SU-DHL-6 (cell line): ENCODE measurements around the gene PRKN.

Experiments used
- EZH2phosphoT487 ChIP-seq: fragments of 200-600 bp; sonication (generic), shearing (Covaris generic); conservative IDR thresholded peaks from 2 replicates; pipeline ENCODE4 v1.6.1; 2018; ENCODE audit warnings: mild to moderate bottlenecking, antibody characterized with exemption, low read length, moderate library complexity, mixed read lengths
- TF ChIP-seq, protein P1 (sequence below): fragments of 200-600 bp; sonication (generic); IDR thresholded peaks from one replicate; pipeline ENCODE4 v1.5.1; 2017; ENCODE audit warnings: antibody characterized with exemption, mild to moderate bottlenecking, low read length, moderate library complexity; ENCODE audit not compliant: insufficient read depth, poor library complexity, severe bottlenecking

DNA sequence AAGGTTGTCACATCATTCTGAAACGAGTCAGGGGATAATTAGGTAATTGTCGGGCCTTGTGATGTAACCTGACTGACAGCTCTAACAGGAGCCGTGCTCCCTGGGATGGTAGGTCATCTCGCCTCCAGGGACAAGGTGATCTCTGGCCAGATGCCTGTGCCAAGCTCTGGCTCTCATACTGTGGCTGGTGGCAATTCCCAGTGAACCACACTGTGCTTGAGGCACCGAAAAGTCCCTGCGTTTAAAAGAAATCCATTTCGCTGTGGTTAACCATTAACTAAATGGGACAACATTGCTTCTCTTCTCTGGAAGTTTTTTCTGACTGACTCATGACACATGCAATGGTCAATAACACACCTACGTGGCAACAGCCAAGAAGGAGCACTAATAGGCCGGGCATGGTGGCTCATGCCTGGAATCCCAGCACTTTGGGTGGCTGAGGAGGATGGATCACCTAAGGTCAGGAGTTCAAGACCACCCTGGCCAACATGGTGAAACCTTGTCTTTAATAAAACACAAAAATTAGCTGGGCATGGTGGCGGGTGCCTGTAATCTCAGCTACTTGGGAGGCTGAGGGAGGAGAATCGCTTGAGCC, 669.2 kb downstream of the PRKN start:
- TF ChIP-seq, protein P1, sequence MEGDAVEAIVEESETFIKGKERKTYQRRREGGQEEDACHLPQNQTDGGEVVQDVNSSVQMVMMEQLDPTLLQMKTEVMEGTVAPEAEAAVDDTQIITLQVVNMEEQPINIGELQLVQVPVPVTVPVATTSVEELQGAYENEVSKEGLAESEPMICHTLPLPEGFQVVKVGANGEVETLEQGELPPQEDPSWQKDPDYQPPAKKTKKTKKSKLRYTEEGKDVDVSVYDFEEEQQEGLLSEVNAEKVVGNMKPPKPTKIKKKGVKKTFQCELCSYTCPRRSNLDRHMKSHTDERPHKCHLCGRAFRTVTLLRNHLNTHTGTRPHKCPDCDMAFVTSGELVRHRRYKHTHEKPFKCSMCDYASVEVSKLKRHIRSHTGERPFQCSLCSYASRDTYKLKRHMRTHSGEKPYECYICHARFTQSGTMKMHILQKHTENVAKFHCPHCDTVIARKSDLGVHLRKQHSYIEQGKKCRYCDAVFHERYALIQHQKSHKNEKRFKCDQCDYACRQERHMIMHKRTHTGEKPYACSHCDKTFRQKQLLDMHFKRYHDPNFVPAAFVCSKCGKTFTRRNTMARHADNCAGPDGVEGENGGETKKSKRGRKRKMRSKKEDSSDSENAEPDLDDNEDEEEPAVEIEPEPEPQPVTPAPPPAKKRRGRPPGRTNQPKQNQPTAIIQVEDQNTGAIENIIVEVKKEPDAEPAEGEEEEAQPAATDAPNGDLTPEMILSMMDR: no peak
- no peak for TF ChIP-seq EZH2phosphoT487
